Keratinocyte (primary cell): ENCODE measurements around the gene TTLL8.

Experiments
- EZH2 ChIP-seq: IDR thresholded peaks from one replicate; pipeline ENCODE4 v1.6.1; 2012; ENCODE audit warnings: inconsistent platforms, mild to moderate bottlenecking, low read length, moderate library complexity
- TF ChIP-seq, protein P1 (sequence below), 3 experiments: IDR thresholded peaks in 1 of 3; conservative IDR thresholded peaks in 1 of 3; optimal IDR thresholded peaks in 1 of 3; 2 replicates in 2 of 3; 3 replicates in 1 of 3; pipeline versions ENCODE3 to v1.5.1; 2011; ENCODE audit warnings: low read length in 3 of 3, mild to moderate bottlenecking in 3 of 3, moderate library complexity in 2 of 3, control low read depth in 1 of 3, inconsistent platforms in 1 of 3; ENCODE audit not compliant: insufficient read depth in 2 of 3; ENCODE audit errors: extremely low read depth in 1 of 3

DNA sequence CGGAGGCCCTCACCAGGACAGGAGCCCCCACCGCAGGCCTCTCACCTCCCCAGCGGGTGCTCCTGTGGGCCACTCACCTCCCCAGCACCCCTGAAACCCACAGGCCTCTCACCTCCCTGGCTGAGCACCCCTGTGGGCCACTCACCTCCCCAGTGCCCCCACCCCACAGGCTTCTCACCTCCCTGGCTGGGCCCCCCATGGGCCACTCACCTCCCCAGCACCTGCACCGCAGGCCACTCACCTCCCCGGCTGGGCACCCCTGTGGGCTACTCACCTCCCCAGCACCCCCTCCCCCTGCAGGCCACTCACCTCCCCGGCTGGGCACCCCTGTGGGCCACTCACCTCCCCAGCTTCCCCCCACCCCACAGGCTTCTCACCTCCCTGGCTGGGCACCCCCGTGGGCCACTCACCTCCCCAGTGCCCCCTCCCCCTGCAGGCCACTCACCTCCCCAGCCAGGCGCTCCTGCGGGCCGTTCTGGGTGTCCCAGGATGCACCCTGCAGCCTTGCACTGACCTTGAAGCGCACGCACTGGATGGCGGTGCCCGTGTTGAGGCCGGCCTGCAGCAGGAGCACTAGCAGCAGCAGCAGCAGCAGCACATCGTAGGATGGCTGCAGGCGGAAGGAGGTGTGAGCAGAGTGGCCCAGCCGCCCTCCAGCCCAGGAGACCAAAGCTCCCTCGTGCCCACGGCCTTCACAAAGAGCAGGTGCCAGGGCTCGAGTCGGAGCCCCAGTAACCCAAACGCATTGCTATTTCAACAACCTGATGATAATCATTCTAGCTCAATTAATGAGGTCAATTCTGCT lies 5.7 kb upstream of the TTLL8 start:
- TF ChIP-seq EZH2: no peak
- TF ChIP-seq, protein P1, sequence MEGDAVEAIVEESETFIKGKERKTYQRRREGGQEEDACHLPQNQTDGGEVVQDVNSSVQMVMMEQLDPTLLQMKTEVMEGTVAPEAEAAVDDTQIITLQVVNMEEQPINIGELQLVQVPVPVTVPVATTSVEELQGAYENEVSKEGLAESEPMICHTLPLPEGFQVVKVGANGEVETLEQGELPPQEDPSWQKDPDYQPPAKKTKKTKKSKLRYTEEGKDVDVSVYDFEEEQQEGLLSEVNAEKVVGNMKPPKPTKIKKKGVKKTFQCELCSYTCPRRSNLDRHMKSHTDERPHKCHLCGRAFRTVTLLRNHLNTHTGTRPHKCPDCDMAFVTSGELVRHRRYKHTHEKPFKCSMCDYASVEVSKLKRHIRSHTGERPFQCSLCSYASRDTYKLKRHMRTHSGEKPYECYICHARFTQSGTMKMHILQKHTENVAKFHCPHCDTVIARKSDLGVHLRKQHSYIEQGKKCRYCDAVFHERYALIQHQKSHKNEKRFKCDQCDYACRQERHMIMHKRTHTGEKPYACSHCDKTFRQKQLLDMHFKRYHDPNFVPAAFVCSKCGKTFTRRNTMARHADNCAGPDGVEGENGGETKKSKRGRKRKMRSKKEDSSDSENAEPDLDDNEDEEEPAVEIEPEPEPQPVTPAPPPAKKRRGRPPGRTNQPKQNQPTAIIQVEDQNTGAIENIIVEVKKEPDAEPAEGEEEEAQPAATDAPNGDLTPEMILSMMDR (optimal IDR thresholded peaks at IDR 0.05 in 1 of 3, IDR thresholded peaks at IDR 0.05 in 1 of 3, conservative IDR thresholded peaks at IDR 0.05 in 1 of 3; ENCODE audit: extremely low read depth in 1 of 3, insufficient read depth in 2 of 3, low read length in 3 of 3): no peak
